ENCODE measurements around the gene CAMTA1.

Gene CAMTA1

DNA sequence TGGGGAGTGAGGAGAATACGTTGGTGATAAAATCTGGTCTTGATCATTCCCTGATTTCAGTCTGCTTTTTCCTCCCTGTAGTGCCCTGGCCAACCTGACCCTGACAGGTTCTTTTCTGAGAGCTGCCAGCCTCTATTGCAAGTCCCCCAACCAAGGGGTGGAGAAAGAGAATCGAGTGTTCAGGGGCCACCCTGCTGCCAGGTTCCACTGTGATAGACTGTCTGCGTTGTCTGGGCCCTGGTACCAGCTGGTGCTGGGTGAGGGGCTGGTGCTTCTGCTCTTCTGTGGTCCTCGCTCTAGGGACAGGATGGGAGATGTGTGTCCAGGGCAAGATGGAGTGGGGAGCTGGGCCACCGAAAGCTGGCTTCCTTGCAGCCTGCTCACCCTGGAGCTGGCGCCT is 214.6 kb downstream of the CAMTA1 start:
- H3K4me3 ChIP-seq (ENCODE audit: low read depth, low read length): no peak overlapping the region
- no peak for DNase-seq (ENCODE audit: low read depth)
- TF ChIP-seq, protein P1, sequence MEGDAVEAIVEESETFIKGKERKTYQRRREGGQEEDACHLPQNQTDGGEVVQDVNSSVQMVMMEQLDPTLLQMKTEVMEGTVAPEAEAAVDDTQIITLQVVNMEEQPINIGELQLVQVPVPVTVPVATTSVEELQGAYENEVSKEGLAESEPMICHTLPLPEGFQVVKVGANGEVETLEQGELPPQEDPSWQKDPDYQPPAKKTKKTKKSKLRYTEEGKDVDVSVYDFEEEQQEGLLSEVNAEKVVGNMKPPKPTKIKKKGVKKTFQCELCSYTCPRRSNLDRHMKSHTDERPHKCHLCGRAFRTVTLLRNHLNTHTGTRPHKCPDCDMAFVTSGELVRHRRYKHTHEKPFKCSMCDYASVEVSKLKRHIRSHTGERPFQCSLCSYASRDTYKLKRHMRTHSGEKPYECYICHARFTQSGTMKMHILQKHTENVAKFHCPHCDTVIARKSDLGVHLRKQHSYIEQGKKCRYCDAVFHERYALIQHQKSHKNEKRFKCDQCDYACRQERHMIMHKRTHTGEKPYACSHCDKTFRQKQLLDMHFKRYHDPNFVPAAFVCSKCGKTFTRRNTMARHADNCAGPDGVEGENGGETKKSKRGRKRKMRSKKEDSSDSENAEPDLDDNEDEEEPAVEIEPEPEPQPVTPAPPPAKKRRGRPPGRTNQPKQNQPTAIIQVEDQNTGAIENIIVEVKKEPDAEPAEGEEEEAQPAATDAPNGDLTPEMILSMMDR (IDR thresholded peaks at IDR 0.05; ENCODE audit: insufficient read depth, low read depth, low read length, missing control alignments): no peak

DNA sequence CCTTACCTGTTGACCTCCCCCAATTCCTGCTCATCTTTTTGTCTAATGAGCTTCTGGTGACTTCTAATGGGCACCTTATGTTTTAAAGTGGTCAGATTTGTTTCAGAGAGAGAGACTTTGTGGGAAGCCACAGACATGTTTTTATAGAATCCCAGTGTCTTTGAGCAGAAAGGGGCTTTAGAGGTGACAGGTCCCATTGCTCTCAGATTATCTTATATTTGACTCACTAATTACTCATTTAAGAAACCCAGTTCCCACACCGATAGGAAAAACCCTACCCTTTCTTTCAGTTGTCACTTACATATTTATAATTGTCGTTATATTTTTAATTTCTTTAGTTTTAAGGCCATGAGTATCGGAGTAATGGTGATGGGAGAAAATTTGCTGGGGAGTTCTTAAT is 215.5 kb downstream of the CAMTA1 start:
- TF ChIP-seq, protein P1 (IDR thresholded peaks at IDR 0.05; ENCODE audit: insufficient read depth, low read depth, low read length, missing control alignments): no peak
- H3K4me3 ChIP-seq (ENCODE audit: low read depth, low read length): no peak overlapping the region
- DNase-seq (ENCODE audit: low read depth): peak; percentile 29

DNA sequence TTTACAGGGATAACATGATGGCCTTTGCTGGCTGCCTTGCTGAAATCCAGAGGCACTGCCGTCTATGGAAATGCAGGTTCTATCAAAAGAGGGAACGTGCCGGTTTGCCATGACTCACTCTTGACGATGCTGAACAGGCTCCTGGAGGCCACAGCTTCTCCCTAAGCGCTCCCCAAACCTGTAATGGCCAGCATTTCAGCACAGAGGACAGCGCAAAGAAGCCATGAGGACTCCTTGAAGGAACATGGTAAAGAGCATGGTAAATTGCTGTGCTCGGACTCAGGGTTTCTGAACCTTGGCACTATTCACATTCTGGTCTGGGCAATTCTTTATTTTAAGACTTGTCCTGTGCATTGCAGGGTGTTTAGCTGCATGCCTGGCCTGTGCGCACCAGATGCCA is 217.5 kb downstream of the CAMTA1 start:
- TF ChIP-seq, protein P1 (IDR thresholded peaks at IDR 0.05; ENCODE audit: insufficient read depth, low read depth, low read length, missing control alignments): no peak
- no peak for DNase-seq (ENCODE audit: low read depth)
- no peak overlapping the region for H3K4me3 ChIP-seq (ENCODE audit: low read depth, low read length)

DNA sequence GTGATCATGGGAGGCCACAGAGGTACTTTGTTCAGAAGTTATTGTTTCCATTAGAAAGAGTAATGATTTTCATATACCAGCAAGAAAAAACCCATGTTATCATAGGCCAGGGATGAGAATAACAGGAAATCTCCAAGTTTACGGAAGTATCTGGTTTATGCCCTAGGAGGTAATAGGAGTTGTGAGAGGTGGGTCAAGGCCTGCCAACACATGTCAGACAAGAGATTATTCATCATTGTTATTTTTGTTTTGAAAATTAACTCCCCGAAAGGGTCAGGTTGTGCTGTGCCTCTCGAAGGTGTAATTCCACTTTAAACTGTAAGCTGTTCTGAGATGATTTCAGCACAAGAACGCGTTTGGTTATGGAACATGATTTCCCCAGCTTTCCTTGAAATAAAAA is 218.4 kb downstream of the CAMTA1 start:
- no peak for DNase-seq (ENCODE audit: low read depth)
- TF ChIP-seq, protein P1 (IDR thresholded peaks at IDR 0.05; ENCODE audit: insufficient read depth, low read depth, low read length, missing control alignments): no peak
- no peak overlapping the region for H3K4me3 ChIP-seq (ENCODE audit: low read depth, low read length)

DNA sequence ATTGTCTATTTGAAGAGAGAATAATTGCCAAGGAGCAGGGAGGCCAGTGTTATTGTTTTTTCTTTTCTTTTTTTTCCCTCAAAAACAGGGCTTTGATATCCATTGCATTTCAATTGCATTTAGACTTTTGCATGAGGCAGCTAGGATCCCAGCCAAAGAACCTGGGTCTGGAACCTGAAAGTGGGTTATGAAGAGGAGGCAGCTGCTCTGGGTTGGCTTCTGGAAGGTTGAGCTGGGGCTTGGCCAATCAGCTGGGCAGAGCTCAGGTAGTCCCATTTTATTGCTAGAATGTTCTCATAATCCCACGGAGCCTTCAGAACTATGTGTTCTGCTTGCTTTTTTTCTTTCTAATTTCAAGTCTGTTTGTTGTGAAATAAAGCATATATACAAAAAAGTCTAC is 218.9 kb downstream of the CAMTA1 start:
- TF ChIP-seq, protein P1 (IDR thresholded peaks at IDR 0.05; ENCODE audit: insufficient read depth, low read depth, low read length, missing control alignments): no peak
- no peak for DNase-seq (ENCODE audit: low read depth)
- no peak overlapping the region for H3K4me3 ChIP-seq (ENCODE audit: low read depth, low read length)

DNA sequence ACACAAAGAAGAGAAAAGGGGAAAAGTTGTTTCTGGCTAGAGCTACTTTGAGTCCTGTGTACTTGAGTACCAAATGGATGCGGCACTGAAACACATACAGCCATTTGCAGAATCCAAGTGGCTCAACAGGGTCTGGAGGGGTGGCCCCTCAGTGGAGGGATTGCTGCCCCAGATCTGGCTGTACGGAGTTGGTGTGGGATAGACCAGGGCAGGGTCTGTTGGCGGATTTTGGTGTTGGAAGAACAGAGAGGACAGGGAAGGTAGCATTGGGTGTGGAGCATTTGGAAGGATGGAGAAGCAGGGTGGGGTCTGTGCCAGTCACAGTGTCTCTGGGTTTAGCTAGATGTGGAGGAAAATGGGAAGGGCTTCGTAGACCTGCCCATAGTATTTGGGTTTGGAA is 220.5 kb downstream of the CAMTA1 start:
- H3K4me3 ChIP-seq (ENCODE audit: low read depth, low read length): no peak overlapping the region
- TF ChIP-seq, protein P1 (IDR thresholded peaks at IDR 0.05; ENCODE audit: insufficient read depth, low read depth, low read length, missing control alignments): no peak
- no peak for DNase-seq (ENCODE audit: low read depth)

DNA sequence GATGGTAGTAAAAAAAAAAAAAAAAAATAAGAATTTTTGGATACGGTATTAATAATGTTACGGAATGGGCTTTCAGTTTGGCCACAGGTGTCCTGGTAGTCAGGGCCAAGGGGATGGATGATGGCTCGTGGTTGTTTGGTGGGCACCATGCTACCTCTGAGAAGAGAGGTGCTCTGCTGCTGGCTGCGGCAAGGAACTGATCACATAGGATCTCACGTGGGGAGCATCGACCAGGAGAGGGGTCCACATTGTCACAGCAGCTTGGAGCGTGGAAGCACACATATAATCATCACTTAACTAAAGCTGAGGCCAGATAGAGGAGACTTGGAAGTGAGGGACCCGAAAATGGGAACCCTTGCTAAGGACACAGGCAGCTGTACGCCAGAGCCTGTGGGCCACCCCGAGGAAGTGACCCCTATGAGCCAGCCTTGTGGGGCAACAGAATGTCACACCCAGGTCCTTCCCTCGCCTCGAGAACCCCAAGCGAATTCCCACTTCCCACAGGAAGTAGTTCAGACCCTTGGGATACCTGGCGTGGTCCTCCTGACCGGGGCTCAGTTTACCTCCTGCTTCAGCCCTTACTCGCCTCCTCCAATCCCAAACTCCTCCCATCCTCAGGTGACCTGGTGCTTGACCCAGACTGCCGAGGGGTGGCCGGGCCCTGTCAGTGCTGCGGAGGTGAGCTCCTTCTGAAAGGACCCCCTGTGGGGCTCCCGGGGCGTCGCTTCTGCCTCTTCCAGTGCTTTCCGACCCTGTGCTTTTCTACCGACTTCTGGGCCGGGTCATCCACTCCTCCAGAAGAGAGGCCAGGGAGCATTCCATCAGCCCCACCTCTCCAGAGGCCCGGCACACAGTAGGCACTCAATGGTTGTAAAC is 222.0 kb downstream of the CAMTA1 start:
- DNase-seq (ENCODE audit: low read depth): no peak
- TF ChIP-seq, protein P1 (IDR thresholded peaks at IDR 0.05; ENCODE audit: insufficient read depth, low read depth, low read length, missing control alignments): no peak
- H3K4me3 ChIP-seq (ENCODE audit: low read depth, low read length): no peak overlapping the region

Data from GM12865 (cell line).